GM18951 (cell line): ENCODE data around the gene SLC17A7.
A peak's percentile ranks its signal among the peaks of the same experiment; 100 is the strongest.

ENCODE experiments used
- POLR2A ChIP-seq: IDR thresholded peaks from 4 replicates; pipeline ENCODE4 v1.6.1; 2011; ENCODE audit warnings: mild to moderate bottlenecking; ENCODE audit not compliant: insufficient read length, insufficient read depth; ENCODE audit errors: extremely low read depth
- in situ Hi-C: fragments of 300-500 bp; cut with MboI; formaldehyde crosslinking; loops from one replicate; pipeline ENCODE4 v1.12.0; 2022; ENCODE audit warnings: low sequenced_read_pairs, mixed read lengths, inconsistent platforms; ENCODE audit not compliant: unreplicated experiment

The SLC17A7 gene

GRCh38 chr19:49441210-49441959, at the start of gene SLC17A7:
TSS of gene SLC17A7 (minus strand) at chr19:49441527. CDS start at chr19:49441379, 148 bp downstream.
- in situ Hi-C loops: loop anchor here (10.0 kb wide), 1 partner anchor 47 kb away; no protein-coding TSS in a partner anchor
- TF ChIP-seq POLR2A: no peak

- in situ Hi-C loops: no loop called here
- peak; percentile 10 for TF ChIP-seq POLR2A
These were observed 49.1 kb upstream of the SLC17A7 start for GRCh38 chr19:49490287-49491029.

- no peak for TF ChIP-seq POLR2A
- in situ Hi-C loops: no loop called here
These were observed 48.4 kb upstream of the SLC17A7 start for GRCh38 chr19:49489601-49490167.

GRCh38 chr19:49488863-49489537, 47.7 kb upstream of the SLC17A7 start:
- in situ Hi-C loops: no loop called here
- TF ChIP-seq POLR2A: no peak

GRCh38 chr19:49488046-49488862, 46.9 kb upstream of the SLC17A7 start:
- in situ Hi-C loops: no loop called here
- TF ChIP-seq POLR2A: no peak

GRCh38 chr19:49487277-49488045, 46.1 kb upstream of the SLC17A7 start, which contains the start of gene RPL13A:
TSS of gene RPL13A (plus strand) at chr19:49487608. CDS start at chr19:49487630, 22 bp downstream.
- in situ Hi-C loops: no loop called here
- TF ChIP-seq POLR2A: peak; percentile 99

- TF ChIP-seq POLR2A: no peak
- in situ Hi-C loops: no loop called here
These were observed 45.5 kb upstream of the SLC17A7 start for GRCh38 chr19:49486710-49487276.

- no peak for TF ChIP-seq POLR2A
- in situ Hi-C loops: no loop called here
These were observed 44.9 kb upstream of the SLC17A7 start for GRCh38 chr19:49486232-49486631.

- TF ChIP-seq POLR2A: no peak
- in situ Hi-C loops: no loop called here
These were observed 39.8 kb upstream of the SLC17A7 start for GRCh38 chr19:49481020-49481683.

GRCh38 chr19:49479975-49480628, 38.8 kb upstream of the SLC17A7 start:
- in situ Hi-C loops: no loop called here
- no peak for TF ChIP-seq POLR2A

- TF ChIP-seq POLR2A: no peak
- in situ Hi-C loops: no loop called here
These were observed 34.9 kb upstream of the SLC17A7 start for GRCh38 chr19:49475995-49476880.
